SK-N-SH treated with all-trans-retinoic acid at 6 μM for 48 hours (cell line): ENCODE data around the gene TNNI3K.

Experiments
- ATAC-seq: fragments of 200-7000 bp; cut with Tn5 transposase; 3 replicates; pipeline ENCODE4 v1.9.1; 2020; ENCODE audit warnings: mild to moderate bottlenecking, moderate library complexity
- ARNTL ChIP-seq: fragments of 450-650 bp; formaldehyde crosslinking; IDR thresholded peaks from 2 replicates; pipeline ENCODE4 v1.5.0; 2020; ENCODE audit warnings: low read depth, mild to moderate bottlenecking, moderate library complexity, borderline replicate concordance
- BACH2 ChIP-seq: fragments of 250-450 bp; sonication (Bioruptor Pico); IDR thresholded peaks from 2 replicates; pipeline ENCODE4 v1.9.0; 2021; ENCODE audit warnings: mild to moderate bottlenecking, borderline replicate concordance
- CREB5 ChIP-seq: fragments of 250-450 bp; sonication (Bioruptor Pico); IDR thresholded peaks from 2 replicates; pipeline ENCODE4 v1.5.1; 2020; ENCODE audit warnings: low read depth, mild to moderate bottlenecking, moderate library complexity
- CSDC2 ChIP-seq: fragments of 250-450 bp; sonication (Bioruptor Pico); IDR thresholded peaks from 2 replicates; pipeline ENCODE4 v1.5.0; 2020; ENCODE audit warnings: mild to moderate bottlenecking, moderate library complexity
- CSRNP3 ChIP-seq: fragments of 250-450 bp; sonication (Bioruptor Pico); IDR thresholded peaks from 2 replicates; pipeline ENCODE4 v1.5.1; 2021; ENCODE audit warnings: mild to moderate bottlenecking, moderate library complexity
- ESRRG ChIP-seq: fragments of 250-450 bp; sonication (Bioruptor Pico); IDR thresholded peaks from 2 replicates; pipeline ENCODE4 v1.6.1; 2021; ENCODE audit warnings: mild to moderate bottlenecking
- GLIS3 ChIP-seq: fragments of 250-450 bp; sonication (Bioruptor Pico); IDR thresholded peaks from 2 replicates; pipeline ENCODE4 v1.5.0; 2020; ENCODE audit warnings: mild to moderate bottlenecking, moderate library complexity
- ISL1 ChIP-seq: fragments of 250-450 bp; sonication (Bioruptor Pico); IDR thresholded peaks from 2 replicates; pipeline ENCODE4 v2.1.2; 2022; ENCODE audit warnings: mild to moderate bottlenecking, moderate library complexity
- OSR1 ChIP-seq: fragments of 250-450 bp; sonication (Bioruptor Pico); IDR thresholded peaks from 2 replicates; pipeline ENCODE4 v1.8.0; 2022; ENCODE audit warnings: moderate library complexity, mild to moderate bottlenecking, inconsistent platforms
- PATZ1 ChIP-seq: fragments of 250-450 bp; sonication (Bioruptor Pico); IDR thresholded peaks from 2 replicates; pipeline ENCODE4 v1.8.0; 2020; ENCODE audit warnings: mild to moderate bottlenecking, moderate library complexity, borderline replicate concordance
- PPARA ChIP-seq: fragments of 250-450 bp; sonication (Bioruptor Pico); IDR thresholded peaks from 2 replicates; pipeline ENCODE4 v1.5.0; 2020; ENCODE audit warnings: mild to moderate bottlenecking, borderline replicate concordance
- RARB ChIP-seq: fragments of 250-450 bp; sonication (Bioruptor Pico); IDR thresholded peaks from 2 replicates; pipeline ENCODE4 v1.8.0; 2021; ENCODE audit warnings: mild to moderate bottlenecking, moderate library complexity
- TCF4 ChIP-seq: fragments of 250-450 bp; sonication (Bioruptor Pico); IDR thresholded peaks from 2 replicates; pipeline ENCODE4 v1.8.0; 2021; ENCODE audit warnings: mild to moderate bottlenecking, moderate library complexity, borderline replicate concordance
- TOX ChIP-seq: fragments of 250-450 bp; sonication (Bioruptor Pico); IDR thresholded peaks from 2 replicates; pipeline ENCODE4 v1.8.0; 2021; ENCODE audit warnings: mild to moderate bottlenecking, moderate library complexity, borderline replicate concordance
- TSHZ2 ChIP-seq: fragments of 250-450 bp; sonication (Bioruptor Pico); IDR thresholded peaks from 2 replicates; pipeline ENCODE4 v1.5.0; 2020; ENCODE audit warnings: mild to moderate bottlenecking, moderate library complexity
- ZC3H10 ChIP-seq: fragments of 250-450 bp; sonication (Bioruptor Pico); IDR thresholded peaks from 2 replicates; pipeline ENCODE4 v1.5.1; 2021; ENCODE audit warnings: mild to moderate bottlenecking, moderate library complexity
- ZFP3 ChIP-seq: fragments of 250-450 bp; sonication (Bioruptor Pico); IDR thresholded peaks from 2 replicates; pipeline ENCODE4 v1.5.0; 2020; ENCODE audit warnings: mild to moderate bottlenecking, moderate library complexity
- ZFP30 ChIP-seq: fragments of 450-650 bp; formaldehyde crosslinking; IDR thresholded peaks from 2 replicates; pipeline ENCODE4 v1.5.0; 2022; ENCODE audit warnings: mild to moderate bottlenecking, moderate library complexity
- ZNF565 ChIP-seq: fragments of 450-650 bp; formaldehyde crosslinking; conservative IDR thresholded peaks from 2 replicates; pipeline ENCODE4 v1.5.0; 2020; ENCODE audit warnings: low read depth, mild to moderate bottlenecking, moderate library complexity
- ZNF70 ChIP-seq: fragments of 450-650 bp; formaldehyde crosslinking; IDR thresholded peaks from 2 replicates; pipeline ENCODE4 v1.5.0; 2020; ENCODE audit warnings: mild to moderate bottlenecking, moderate library complexity
- ZNF8 ChIP-seq: fragments of 450-650 bp; formaldehyde crosslinking; IDR thresholded peaks from 2 replicates; pipeline ENCODE4 v1.5.0; 2020; ENCODE audit warnings: mild to moderate bottlenecking, moderate library complexity

The TNNI3K gene

GRCh38 chr1:74328851-74329250 is 93.7 kb downstream of the TNNI3K start:
- no peak for TF ChIP-seq ZNF70 (CRISPR knock-in tag)
- no peak for TF ChIP-seq TSHZ2 (CRISPR knock-in tag)
- TF ChIP-seq RARB (CRISPR knock-in tag): no peak
- TF ChIP-seq ZNF565 (CRISPR knock-in tag): no peak
- TF ChIP-seq BACH2 (CRISPR knock-in tag): no peak
- no peak for TF ChIP-seq ISL1 (CRISPR knock-in tag)
- no peak for TF ChIP-seq CSRNP3 (CRISPR knock-in tag)
- no peak for TF ChIP-seq ZC3H10 (CRISPR knock-in tag)
- TF ChIP-seq PATZ1 (CRISPR knock-in tag): no peak
- no peak for TF ChIP-seq ZNF8 (CRISPR knock-in tag)
- TF ChIP-seq CSDC2 (CRISPR knock-in tag): no peak
- TF ChIP-seq ZFP3 (CRISPR knock-in tag): no peak
- TF ChIP-seq TCF4 (CRISPR knock-in tag): no peak
- no peak for ATAC-seq

GRCh38 chr1:74333244-74333643 is 98.1 kb downstream of the TNNI3K start:
- ATAC-seq: no peak
- no peak for TF ChIP-seq ZFP30 (CRISPR knock-in tag)
- no peak for TF ChIP-seq ESRRG (CRISPR knock-in tag)
- no peak for TF ChIP-seq RARB (CRISPR knock-in tag)
- TF ChIP-seq PATZ1 (CRISPR knock-in tag): no peak
- TF ChIP-seq ISL1 (CRISPR knock-in tag): no peak
- TF ChIP-seq CREB5: no peak
- TF ChIP-seq ZC3H10 (CRISPR knock-in tag): no peak
- TF ChIP-seq CSDC2 (CRISPR knock-in tag): no peak
- TF ChIP-seq CSRNP3 (CRISPR knock-in tag): no peak
- TF ChIP-seq TCF4 (CRISPR knock-in tag): no peak
- no peak for TF ChIP-seq ZNF565 (CRISPR knock-in tag)
- TF ChIP-seq ZNF70 (CRISPR knock-in tag): no peak
- no peak for TF ChIP-seq ZNF8 (CRISPR knock-in tag)
- TF ChIP-seq PPARA: no peak

GRCh38 chr1:74334147-74334546 is 99.0 kb downstream of the TNNI3K start:
- no peak for ATAC-seq
- TF ChIP-seq CSDC2 (CRISPR knock-in tag): no peak
- no peak for TF ChIP-seq ARNTL (CRISPR knock-in tag)
- no peak for TF ChIP-seq ISL1 (CRISPR knock-in tag)
- no peak for TF ChIP-seq TSHZ2 (CRISPR knock-in tag)
- no peak for TF ChIP-seq ZFP3 (CRISPR knock-in tag)
- TF ChIP-seq ZC3H10 (CRISPR knock-in tag): no peak
- no peak for TF ChIP-seq PATZ1 (CRISPR knock-in tag)
- no peak for TF ChIP-seq ESRRG (CRISPR knock-in tag)
- TF ChIP-seq GLIS3 (CRISPR knock-in tag): no peak
- no peak for TF ChIP-seq TOX (CRISPR knock-in tag)
- no peak for TF ChIP-seq ZNF8 (CRISPR knock-in tag)
- TF ChIP-seq OSR1 (CRISPR knock-in tag): no peak
- no peak for TF ChIP-seq RARB (CRISPR knock-in tag)
